Activated naive CD8-positive, alpha-beta T cell (primary cell): Measurements from ENCODE around the gene NAIF1.

Experiments used
- H3K27ac Mint-ChIP-seq: one replicate; pipeline ENCODE4 v1.8.0; 2021; ENCODE audit warnings: mixed read lengths
- H3K27me3 Mint-ChIP-seq: one replicate; pipeline ENCODE4 v1.8.0; 2021; ENCODE audit warnings: mixed read lengths
- H3K36me3 Mint-ChIP-seq: one replicate; pipeline ENCODE4 v1.8.0; 2021; ENCODE audit warnings: mixed read lengths
- H3K4me1 Mint-ChIP-seq: one replicate; pipeline ENCODE4 v1.8.0; 2021; ENCODE audit warnings: low read depth, mixed read lengths
- H3K4me3 Mint-ChIP-seq: one replicate; pipeline ENCODE4 v1.8.0; 2021; ENCODE audit warnings: mild to moderate bottlenecking, mixed read lengths
- H3K9me3 Mint-ChIP-seq: one replicate; pipeline ENCODE4 v1.8.0; 2021; ENCODE audit warnings: low read depth, mixed read lengths

NAIF1 gene

DNA sequence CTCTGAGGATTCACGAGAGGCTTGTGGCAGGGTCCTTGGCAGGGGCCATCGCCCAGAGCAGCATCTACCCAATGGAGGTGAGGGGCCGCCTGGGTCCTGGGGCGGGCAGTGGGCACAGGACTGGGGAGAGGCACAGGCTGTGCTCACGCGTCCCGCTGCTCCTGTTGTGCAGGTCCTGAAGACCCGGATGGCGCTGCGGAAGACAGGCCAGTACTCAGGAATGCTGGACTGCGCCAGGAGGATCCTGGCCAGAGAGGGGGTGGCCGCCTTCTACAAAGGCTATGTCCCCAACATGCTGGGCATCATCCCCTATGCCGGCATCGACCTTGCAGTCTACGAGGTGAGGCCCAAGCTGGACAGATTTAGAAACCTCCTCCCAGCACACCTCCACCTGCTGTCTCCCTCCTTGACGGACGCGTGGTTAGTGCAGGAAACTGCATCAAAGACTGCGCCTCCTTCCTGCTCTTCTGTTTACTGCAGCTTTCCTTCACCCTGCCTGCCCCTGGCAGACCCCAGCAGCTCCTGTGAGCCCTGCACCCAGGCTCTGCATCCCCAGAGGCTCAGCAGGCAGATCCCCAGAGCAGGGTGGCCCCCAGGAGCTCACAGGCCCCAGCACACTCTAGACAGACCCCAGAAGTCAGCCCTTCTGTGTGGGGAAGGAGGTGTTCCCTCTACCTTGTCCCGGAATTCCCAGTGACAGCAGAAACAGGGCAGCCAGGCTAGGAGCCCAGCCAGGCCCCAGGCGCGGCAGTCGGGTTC, 39.2 kb upstream of the NAIF1 start:
- Mint-ChIP-seq H3K4me3 (no peak overlapping the region), H3K36me3 (peaks cover 3% of the 10 kb centered on the region), H3K9me3 (no peaks in the 10 kb centered on the region), H3K27me3 (no peaks in the 10 kb centered on the region), H3K4me1 (peaks cover 36% of the 10 kb centered on the region), H3K27ac (peak overlapping the region; percentile 66)

DNA sequence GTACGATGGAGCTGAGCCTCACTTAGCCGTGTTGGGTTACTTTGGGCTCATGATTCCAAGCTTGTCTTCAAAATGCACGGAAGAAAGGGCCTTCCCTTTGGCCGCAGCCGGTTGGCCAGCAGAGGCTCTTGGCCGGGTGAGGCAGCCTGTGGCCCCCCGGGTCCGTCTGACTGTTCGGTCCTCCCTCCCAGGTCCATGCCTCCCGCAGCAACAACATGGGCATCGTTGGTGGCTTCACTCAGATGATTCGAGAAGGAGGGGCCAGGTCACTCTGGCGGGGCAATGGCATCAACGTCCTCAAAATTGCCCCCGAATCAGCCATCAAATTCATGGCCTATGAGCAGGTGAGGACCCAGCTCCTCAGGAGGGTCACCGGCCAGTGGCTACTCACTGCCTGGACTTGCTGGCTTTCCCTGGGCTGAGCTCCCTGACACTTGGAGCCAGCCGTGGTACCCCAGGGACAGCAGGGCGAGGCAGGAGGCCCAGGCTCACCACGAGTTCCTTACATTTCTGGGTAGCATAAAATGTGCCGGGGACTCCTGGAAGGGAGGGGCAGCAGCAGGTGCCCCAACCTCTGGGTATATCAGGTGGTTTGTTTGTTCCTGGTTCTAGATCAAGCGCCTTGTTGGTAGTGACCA, 38.5 kb upstream of the NAIF1 start:
- H3K36me3 Mint-ChIP-seq: peaks cover 5% of the 10 kb centered on the region
- no peak overlapping the region for H3K27ac Mint-ChIP-seq
- no peak overlapping the region for H3K4me3 Mint-ChIP-seq
- H3K27me3 Mint-ChIP-seq: no peaks in the 10 kb centered on the region
- H3K9me3 Mint-ChIP-seq: no peaks in the 10 kb centered on the region
- H3K4me1 Mint-ChIP-seq: peaks cover 38% of the 10 kb centered on the region

DNA sequence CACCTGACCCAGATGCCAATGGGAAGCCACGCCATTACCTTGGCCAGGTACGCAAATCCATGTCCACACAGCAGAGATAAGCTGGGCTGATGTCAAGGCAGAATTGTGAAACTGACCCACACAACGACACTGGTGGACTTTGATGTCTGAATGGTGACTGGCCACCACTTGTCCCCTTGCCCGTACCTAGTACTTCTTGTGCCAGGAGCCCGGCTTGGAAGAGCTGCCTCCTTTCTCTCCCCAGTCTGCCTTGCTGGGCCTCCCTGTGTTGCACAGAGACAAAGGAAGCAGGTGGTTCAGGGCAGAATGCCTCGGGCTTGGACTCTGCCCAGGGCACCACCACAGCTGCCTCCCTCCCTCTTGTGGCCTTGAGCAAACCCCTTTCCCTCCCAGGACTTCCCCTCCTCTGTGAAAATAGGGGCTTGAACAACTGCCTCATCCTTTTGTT, 37.1 kb upstream of the NAIF1 start:
- H3K9me3 Mint-ChIP-seq: no peaks in the 10 kb centered on the region
- peaks cover 37% of the 10 kb centered on the region for H3K4me1 Mint-ChIP-seq
- H3K36me3 Mint-ChIP-seq: peaks cover 2% of the 10 kb centered on the region
- H3K27ac Mint-ChIP-seq: no peak overlapping the region
- H3K4me3 Mint-ChIP-seq: no peak overlapping the region
- no peaks in the 10 kb centered on the region for H3K27me3 Mint-ChIP-seq

DNA sequence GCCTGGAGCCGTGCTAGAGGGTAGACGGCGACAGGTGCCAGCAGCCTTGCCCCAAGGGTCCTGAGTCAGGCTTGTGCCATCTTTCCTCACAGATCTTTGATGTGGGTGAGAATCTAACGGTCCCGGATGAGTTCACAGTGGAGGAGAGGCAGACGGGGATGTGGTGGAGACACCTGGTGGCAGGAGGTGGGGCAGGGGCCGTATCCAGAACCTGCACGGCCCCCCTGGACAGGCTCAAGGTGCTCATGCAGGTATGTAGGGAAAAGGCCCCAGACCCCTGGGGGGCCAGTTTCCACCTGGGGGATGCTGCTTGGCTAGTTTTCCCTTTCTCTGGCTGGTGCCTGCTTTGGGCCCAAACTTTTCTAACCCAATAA, 36.5 kb upstream of the NAIF1 start:
- H3K9me3 Mint-ChIP-seq: no peaks in the 10 kb centered on the region

DNA sequence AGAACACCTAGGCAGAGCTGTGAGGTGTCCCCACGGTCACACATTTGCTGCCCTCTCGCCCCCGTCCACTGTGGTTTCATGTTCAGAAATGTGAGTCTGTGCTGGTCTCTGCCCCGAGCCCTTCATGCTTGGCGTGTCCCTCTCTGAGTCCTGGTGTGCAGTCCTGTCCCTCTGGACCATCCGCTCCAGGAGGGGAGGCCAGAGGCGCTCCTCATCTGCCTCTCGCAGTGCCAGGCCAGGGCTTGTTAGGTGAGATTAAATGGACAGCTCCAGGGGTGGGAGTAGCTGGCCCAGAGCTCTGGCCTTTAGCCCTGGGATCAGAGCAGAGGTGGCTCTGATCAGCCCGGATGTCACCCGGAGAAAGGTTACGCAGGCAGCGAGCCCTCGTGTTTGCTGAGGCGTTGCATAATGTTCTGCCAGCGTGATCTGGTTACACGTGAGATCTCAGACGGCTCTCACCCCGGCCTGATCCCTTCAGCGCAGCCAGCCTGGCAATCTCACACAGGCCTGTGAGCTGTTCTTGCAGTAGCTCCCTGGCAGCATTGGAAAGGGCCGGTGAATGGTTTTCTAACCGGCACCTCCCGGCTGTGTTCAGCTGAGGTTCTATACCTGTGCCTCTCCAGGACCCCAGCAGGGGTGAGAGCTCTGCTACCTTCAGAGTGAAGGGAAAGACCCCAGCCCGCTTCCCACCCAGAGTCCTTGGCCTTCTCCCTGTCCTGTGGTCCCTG, 35.9 kb upstream of the NAIF1 start:
- H3K36me3 Mint-ChIP-seq: peaks cover 2% of the 10 kb centered on the region
- peak overlapping the region; percentile 60 for H3K4me3 Mint-ChIP-seq
- H3K27me3 Mint-ChIP-seq: no peaks in the 10 kb centered on the region
- peak overlapping the region; percentile 72 for H3K27ac Mint-ChIP-seq
- H3K4me1 Mint-ChIP-seq: peaks cover 48% of the 10 kb centered on the region
- no peaks in the 10 kb centered on the region for H3K9me3 Mint-ChIP-seq

More for the DNA sequence above, 36.5 kb upstream of the NAIF1 start:
- H3K36me3 Mint-ChIP-seq: peaks cover 2% of the 10 kb centered on the region
- no peaks in the 10 kb centered on the region for H3K27me3 Mint-ChIP-seq
- peaks cover 43% of the 10 kb centered on the region for H3K4me1 Mint-ChIP-seq
- peak overlapping the region; percentile 72 for H3K27ac Mint-ChIP-seq
- H3K4me3 Mint-ChIP-seq: peak overlapping the region; percentile 60

DNA sequence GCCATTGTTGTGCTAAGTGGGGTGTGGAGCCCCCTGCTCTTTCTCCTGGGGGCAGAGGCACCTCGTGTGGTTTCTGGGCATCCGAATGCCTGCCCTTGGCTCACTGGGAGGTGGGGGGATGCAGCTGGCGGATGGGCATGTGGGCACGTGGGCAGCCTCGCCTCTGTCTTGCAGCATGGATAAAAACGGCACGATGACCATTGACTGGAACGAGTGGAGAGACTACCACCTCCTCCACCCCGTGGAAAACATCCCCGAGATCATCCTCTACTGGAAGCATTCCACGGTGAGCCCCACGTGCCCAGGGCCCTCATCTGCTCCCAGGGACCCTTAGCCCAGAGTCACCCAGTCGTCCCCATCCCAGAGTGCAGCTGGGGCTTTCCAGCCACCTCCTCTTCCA, 35.1 kb upstream of the NAIF1 start:
- no peak overlapping the region for H3K4me3 Mint-ChIP-seq
- H3K27me3 Mint-ChIP-seq: no peaks in the 10 kb centered on the region
- H3K27ac Mint-ChIP-seq: no peak overlapping the region
- H3K36me3 Mint-ChIP-seq: peaks cover 2% of the 10 kb centered on the region
- H3K4me1 Mint-ChIP-seq: peaks cover 54% of the 10 kb centered on the region
- H3K9me3 Mint-ChIP-seq: no peaks in the 10 kb centered on the region

DNA sequence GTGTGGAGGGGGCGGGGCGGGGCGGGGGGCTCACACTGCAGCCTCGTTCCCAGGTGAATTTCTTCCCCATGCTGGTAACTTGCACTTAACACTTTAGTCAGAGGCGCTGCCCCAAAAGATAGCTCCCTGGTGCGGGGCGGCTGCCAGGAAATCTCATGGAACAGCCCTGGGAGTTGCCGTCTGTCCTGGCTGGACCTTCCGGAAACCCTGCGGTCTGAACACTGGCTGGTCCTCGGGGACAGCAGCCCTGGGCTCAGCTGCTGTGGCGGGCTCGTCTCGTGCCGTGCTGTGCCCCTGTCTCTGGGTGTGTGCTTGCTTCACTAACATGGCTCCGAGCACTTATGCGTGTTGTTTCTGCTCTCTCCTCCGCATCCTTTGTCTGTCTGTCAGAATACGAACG, 34.6 kb upstream of the NAIF1 start:
- peaks cover 2% of the 10 kb centered on the region for H3K36me3 Mint-ChIP-seq
- no peaks in the 10 kb centered on the region for H3K27me3 Mint-ChIP-seq
- no peak overlapping the region for H3K27ac Mint-ChIP-seq
- H3K9me3 Mint-ChIP-seq: no peaks in the 10 kb centered on the region
- no peak overlapping the region for H3K4me3 Mint-ChIP-seq
- H3K4me1 Mint-ChIP-seq: peaks cover 58% of the 10 kb centered on the region

DNA sequence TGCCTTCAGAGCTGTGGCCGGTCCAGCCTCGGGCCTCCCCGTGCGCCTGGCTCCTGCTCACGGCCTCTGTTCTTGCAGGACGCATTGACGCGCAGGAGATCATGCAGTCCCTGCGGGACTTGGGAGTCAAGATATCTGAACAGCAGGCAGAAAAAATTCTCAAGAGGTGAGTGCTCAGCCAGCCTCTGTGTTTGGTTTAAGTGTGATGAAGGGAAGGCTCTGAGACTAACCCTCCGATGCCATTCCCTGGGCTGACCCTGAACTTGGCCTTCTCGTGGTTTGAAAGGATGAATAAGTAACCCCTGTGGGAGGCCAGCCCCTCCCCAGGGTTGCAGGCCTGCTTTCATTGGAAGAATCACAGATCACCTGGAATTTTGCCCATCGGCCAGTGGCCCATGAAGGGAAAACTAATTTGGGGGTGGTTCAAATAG, 34.1 kb upstream of the NAIF1 start:
- H3K4me3 Mint-ChIP-seq: no peak overlapping the region
- H3K27me3 Mint-ChIP-seq: no peaks in the 10 kb centered on the region
- H3K4me1 Mint-ChIP-seq: peaks cover 58% of the 10 kb centered on the region
- H3K27ac Mint-ChIP-seq: peak overlapping the region; percentile 16
- no peaks in the 10 kb centered on the region for H3K9me3 Mint-ChIP-seq
- peaks cover 2% of the 10 kb centered on the region for H3K36me3 Mint-ChIP-seq

DNA sequence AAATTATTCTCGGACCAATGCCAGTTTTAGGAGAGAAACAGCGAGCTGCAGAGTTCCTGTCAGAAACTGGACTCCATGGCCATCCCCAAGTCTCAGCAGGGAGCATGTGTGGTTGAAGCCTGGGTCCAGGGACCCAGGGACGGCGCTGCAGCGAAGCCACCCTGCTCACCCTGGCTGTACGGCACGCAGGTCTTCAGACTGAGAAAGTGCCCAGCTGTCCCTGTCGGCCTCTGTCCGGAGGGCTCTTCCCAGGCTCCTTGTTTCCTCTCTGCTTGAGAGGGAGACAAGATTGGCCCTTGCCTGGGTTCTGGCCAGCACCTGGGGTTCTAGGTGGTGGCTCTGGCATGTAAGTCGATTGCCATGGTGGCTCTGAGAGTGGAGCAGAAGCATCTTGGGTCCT, 33.5 kb upstream of the NAIF1 start:
- Mint-ChIP-seq H3K4me3 (no peak overlapping the region), H3K36me3 (peaks cover 2% of the 10 kb centered on the region), H3K27me3 (no peaks in the 10 kb centered on the region), H3K27ac (peak overlapping the region; percentile 16), H3K9me3 (no peaks in the 10 kb centered on the region), H3K4me1 (peaks cover 56% of the 10 kb centered on the region)

DNA sequence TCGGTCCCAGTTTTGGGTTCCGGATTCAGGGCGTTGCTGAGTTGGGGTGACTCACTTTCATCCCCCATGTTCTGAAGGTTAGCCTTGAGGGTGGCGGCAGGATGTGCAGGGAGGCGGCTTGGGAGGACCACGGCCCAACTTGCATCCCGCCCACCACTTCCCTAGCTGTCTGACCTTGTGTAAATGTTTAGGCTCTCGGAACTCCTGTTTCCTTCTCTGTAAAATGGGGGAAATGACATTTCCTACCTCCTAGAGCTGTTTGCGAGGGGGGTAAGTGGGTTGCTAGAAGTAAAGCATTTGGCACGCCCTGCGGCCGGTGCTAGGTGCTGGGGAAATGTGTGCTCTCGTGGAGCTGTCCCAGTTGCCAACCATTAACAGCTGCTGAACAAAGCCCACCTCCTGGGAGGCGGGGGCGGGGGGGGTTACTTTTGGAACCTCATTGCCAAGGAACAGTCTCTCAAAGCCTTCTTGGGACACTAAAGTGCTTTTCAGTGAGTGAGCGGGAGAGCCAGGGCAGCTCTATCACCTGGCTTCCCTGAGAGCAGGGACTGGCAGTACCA, 32.9 kb upstream of the NAIF1 start:
- H3K4me1 Mint-ChIP-seq: peaks cover 62% of the 10 kb centered on the region
- no peaks in the 10 kb centered on the region for H3K9me3 Mint-ChIP-seq
- no peaks in the 10 kb centered on the region for H3K27me3 Mint-ChIP-seq
- peak overlapping the region; percentile 10 for H3K27ac Mint-ChIP-seq
- H3K36me3 Mint-ChIP-seq: peaks cover 2% of the 10 kb centered on the region
- H3K4me3 Mint-ChIP-seq: peak overlapping the region; percentile 23

DNA sequence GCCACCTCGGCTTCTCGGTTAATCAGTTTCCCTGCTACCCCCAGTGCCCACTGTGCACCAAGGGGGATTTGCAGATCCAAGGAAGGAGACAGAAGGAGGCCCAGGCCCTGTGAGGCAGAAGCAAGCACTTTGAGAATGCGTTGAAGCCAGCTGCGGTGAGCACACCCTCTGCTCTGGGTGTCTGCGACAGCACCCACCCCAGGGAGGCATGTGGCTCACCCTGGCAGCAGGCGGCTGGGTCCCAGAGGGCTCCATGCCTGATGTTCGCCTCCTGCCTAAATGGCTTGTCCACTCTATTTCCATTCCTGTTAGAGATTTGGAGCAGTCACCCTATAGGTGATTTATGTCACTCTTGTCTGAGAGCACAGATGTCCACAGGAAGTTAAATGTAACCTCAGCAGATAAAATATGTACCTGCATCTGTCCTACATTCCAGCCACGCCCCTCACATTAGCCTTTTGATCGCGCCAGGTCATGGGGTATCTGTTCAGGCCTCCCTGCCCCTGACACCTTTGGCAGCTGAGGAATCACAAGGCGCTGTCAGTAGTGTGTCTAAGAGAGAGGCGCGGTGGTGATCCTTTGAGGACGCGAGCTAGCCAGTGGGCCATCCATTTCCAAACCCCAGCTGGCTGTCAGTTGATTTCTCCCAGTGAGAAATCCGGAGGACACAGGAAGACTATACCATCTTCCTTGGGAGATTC, 32.3 kb upstream of the NAIF1 start:
- peaks cover 66% of the 10 kb centered on the region for H3K4me1 Mint-ChIP-seq
- H3K27ac Mint-ChIP-seq: peak overlapping the region; percentile 41
- H3K9me3 Mint-ChIP-seq: no peaks in the 10 kb centered on the region
- H3K27me3 Mint-ChIP-seq: no peaks in the 10 kb centered on the region
- H3K36me3 Mint-ChIP-seq: peaks cover 2% of the 10 kb centered on the region
- H3K4me3 Mint-ChIP-seq: peak overlapping the region; percentile 66

DNA sequence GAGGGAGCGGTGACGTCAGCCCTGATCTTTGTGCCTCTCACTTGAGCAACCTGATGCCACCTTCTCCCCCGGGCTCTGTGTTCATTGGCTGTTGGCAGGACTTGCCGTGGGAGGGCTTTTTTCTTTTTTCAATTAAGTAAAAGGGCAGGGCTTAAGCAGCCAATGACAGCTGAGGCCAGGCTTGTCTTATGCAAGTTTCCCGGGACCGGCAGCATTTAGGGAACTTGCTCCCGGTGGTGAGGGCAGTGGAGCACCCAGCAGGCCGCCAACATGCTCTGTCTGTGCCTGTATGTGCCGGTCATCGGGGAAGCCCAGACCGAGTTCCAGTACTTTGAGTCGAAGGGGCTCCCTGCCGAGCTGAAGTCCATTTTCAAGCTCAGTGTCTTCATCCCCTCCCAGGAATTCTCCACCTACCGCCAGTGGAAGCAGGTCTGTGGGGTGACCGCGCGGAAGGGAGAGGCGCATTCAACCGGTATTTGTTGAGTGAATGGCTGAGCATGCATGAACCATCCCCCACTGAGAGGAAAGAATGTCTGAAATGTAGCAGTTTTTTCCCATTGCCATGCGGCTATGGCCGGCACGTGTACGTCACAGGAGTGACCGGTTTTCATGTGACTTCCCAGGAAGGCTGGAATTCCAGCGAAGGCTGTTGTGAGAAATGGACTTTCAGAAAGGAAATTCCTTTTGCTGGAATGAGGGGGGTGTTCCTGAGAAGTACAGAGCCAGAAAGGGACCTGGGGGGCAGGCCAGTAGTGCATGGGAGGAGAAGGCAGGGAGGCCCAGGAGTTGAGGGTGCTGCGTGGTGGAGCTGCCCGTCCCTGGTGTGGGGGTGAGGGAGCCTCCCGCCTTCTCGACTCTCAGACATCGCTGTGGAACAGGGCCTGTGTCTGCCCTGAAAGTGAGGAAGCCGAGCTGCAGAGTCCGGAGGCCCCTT, 31.4 kb upstream of the NAIF1 start:
- H3K27me3 Mint-ChIP-seq: no peaks in the 10 kb centered on the region
- H3K4me3 Mint-ChIP-seq: peak overlapping the region; percentile 66
- H3K36me3 Mint-ChIP-seq: peaks cover 2% of the 10 kb centered on the region
- H3K9me3 Mint-ChIP-seq: no peaks in the 10 kb centered on the region
- peaks cover 65% of the 10 kb centered on the region for H3K4me1 Mint-ChIP-seq
- peak overlapping the region; percentile 82 for H3K27ac Mint-ChIP-seq

DNA sequence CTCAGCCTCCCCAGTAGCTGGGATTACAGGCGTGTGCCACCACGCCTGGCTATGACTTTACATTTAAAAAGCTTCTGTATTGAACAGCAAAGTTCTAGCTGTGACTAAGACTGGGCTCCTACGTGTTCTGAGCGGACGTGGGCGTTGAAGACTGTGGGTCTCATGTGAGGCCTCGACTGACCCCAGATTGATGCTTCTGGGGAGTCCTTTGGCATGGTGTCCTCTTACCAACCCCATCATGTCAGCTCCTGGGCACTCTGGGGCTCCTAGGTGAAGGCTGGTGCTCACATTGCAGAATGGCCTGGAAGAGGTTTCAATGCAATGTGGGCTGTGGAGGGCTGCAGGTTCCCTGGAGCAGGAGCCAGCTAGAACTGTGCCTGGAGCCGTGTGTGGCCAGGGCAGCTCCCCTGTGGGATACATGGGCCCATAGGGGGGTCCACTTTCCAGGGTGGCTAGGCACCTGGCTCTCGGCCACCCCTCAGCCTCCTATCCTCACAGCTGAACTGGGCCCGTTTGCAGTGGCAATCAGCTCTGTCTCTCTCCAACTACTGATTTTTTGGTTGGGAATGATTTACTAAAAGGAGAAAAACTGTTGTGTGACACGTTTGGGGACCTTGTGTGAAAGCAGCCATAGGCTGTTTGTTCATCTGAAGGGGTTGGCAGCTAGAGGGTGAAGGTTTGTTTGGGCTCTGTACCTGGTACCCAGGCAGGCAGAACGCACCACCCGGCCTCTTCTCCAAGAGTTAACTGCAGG, 30.6 kb upstream of the NAIF1 start:
- peaks cover 66% of the 10 kb centered on the region for H3K4me1 Mint-ChIP-seq

More for the DNA sequence above, 30.6 kb upstream of the NAIF1 start:
- H3K4me3 Mint-ChIP-seq: peak overlapping the region; percentile 66
- peaks cover 2% of the 10 kb centered on the region for H3K36me3 Mint-ChIP-seq
- H3K9me3 Mint-ChIP-seq: no peaks in the 10 kb centered on the region
- H3K27ac Mint-ChIP-seq: peak overlapping the region; percentile 82
- H3K27me3 Mint-ChIP-seq: no peaks in the 10 kb centered on the region
